ENCODE measurements around the gene CHGA.

The CHGA gene

GRCh38 chr14:92969430-92969829, 46.5 kb downstream of the CHGA start:
- no peak overlapping the region for H3K27ac ChIP-seq
- TF ChIP-seq CTCF (IDR thresholded peaks at IDR 0.05) (no peak), ZFX (IDR thresholded peaks at IDR 0.05; ENCODE audit: borderline replicate concordance) (no peak)

- H3K27ac ChIP-seq = no peak overlapping the region
- TF ChIP-seq CTCF (IDR thresholded peaks at IDR 0.05) = no peak
- no peak for TF ChIP-seq ZFX (IDR thresholded peaks at IDR 0.05; ENCODE audit: borderline replicate concordance)
Measured at GRCh38 chr14:92969871-92970270, 46.9 kb downstream of the CHGA start.

GRCh38 chr14:92970271-92970670, 47.3 kb downstream of the CHGA start:
- H3K27ac ChIP-seq = no peak overlapping the region
- TF ChIP-seq ZFX (IDR thresholded peaks at IDR 0.05; ENCODE audit: borderline replicate concordance) (no peak), CTCF (IDR thresholded peaks at IDR 0.05) (no peak)

GRCh38 chr14:92971601-92972180, 48.7 kb downstream of the CHGA start:
- TF ChIP-seq CTCF (IDR thresholded peaks at IDR 0.05) (no peak), ZFX (IDR thresholded peaks at IDR 0.05; ENCODE audit: borderline replicate concordance) (no peak)
- H3K27ac ChIP-seq = no peak overlapping the region

GRCh38 chr14:92973261-92973797, 50.4 kb downstream of the CHGA start:
- H3K27ac ChIP-seq = no peak overlapping the region; the same call in 1 of the 2 replicates
- TF ChIP-seq CTCF (IDR thresholded peaks at IDR 0.05) (peak; percentile 65), ZFX (IDR thresholded peaks at IDR 0.05; ENCODE audit: borderline replicate concordance) (no peak)

GRCh38 chr14:92973798-92974372, 50.9 kb downstream of the CHGA start:
- TF ChIP-seq CTCF (IDR thresholded peaks at IDR 0.05) (no peak), ZFX (IDR thresholded peaks at IDR 0.05; ENCODE audit: borderline replicate concordance) (no peak)
- peak overlapping the region; percentile 46 for H3K27ac ChIP-seq
